LoVo (cell line): ENCODE data around the gene TEX14.
"Not testable (repeated sequence)": the region's sequence is repeated elsewhere in the genome, so short reads cannot be mapped to it uniquely, and the experiment has no call there.

Experiments used
- DNase-seq: peaks from one replicate; pipeline ENCODE4 v3.0.0-alpha.2; 2016; ENCODE audit warnings: low spot score

The TEX14 gene

GRCh38 chr17:58688521-58688920 is 3.3 kb downstream of the TEX14 start:
- no peak for DNase-seq

DNA sequence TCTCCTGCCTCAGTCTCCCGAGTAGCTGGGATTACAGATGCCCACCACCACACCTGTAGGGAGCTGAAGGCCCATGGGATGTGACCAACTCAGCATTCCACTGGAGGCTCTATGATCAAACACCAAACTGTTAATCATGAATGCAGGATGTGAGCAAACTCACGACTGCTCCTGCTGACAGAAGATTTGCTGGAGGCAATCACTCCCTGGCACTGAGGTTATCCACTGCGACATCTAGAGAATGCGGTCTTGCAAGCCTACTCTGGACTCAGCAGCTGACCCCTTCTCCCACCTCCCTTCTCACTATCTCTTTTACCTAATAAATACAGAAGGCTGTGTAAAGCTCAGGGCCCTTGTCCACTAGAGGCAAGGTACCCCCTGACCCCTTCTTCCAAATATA is 4.9 kb downstream of the TEX14 start:
- no peak for DNase-seq

DNA sequence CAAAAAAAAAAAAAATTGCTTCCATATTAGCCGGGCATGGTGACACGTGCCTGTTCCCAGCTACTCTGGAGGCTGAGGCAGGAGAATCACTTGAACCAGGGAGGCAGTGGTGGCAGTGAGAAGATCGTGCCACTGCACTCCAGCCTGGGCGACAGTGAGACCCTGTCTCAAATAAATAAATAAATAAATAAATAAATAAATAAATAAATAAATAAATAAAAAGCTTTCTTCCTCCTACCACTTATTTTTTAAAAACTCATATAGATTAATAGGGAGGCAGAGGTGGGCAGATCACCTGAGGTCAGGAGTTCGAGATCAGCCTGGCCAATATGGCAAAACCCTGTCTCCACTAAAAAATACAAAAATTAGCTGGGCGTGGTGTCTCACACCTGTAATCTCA is 7.4 kb downstream of the TEX14 start:
- DNase-seq = not testable (repeated sequence)

GRCh38 chr17:58684003-58684402 is 7.8 kb downstream of the TEX14 start:
- DNase-seq = no peak

DNA sequence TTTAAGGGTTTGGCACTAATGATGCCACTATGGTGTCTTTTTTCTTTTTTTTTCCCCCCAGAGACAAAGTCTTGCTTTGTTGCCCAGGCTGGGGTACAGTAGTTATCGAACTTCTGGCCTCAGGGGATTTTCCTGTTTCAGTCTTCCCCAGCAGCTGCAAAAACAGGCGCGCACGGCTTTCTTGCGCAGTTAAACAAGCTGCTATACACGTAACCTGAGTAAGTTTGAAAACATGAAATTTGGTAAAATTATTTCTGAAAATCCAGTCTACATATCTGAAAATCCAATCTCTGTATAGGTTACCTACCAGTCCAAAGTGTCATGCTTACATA is 11.8 kb downstream of the TEX14 start:
- no peak for DNase-seq

GRCh38 chr17:58679263-58680037 is 12.4 kb downstream of the TEX14 start:
- no peak for DNase-seq

GRCh38 chr17:58678287-58678686 is 13.6 kb downstream of the TEX14 start:
- DNase-seq = not testable (repeated sequence)

- no peak for DNase-seq
Observed at GRCh38 chr17:58677194-58677880, 14.5 kb downstream of the TEX14 start.

- no peak for DNase-seq
Observed at GRCh38 chr17:58671969-58672368, 19.9 kb downstream of the TEX14 start.

GRCh38 chr17:58669853-58670252 is 22.0 kb downstream of the TEX14 start:
- DNase-seq = no peak

- no peak for DNase-seq
Observed at GRCh38 chr17:58668598-58668935, 23.3 kb downstream of the TEX14 start.

GRCh38 chr17:58667934-58668597 is 23.8 kb downstream of the TEX14 start:
- DNase-seq = no peak

GRCh38 chr17:58666858-58667267 is 25.0 kb downstream of the TEX14 start:
- no peak for DNase-seq

GRCh38 chr17:58665946-58666857 is 25.6 kb downstream of the TEX14 start:
- no peak for DNase-seq

- no peak for DNase-seq
Observed at GRCh38 chr17:58664302-58664701, 27.5 kb downstream of the TEX14 start.

DNA sequence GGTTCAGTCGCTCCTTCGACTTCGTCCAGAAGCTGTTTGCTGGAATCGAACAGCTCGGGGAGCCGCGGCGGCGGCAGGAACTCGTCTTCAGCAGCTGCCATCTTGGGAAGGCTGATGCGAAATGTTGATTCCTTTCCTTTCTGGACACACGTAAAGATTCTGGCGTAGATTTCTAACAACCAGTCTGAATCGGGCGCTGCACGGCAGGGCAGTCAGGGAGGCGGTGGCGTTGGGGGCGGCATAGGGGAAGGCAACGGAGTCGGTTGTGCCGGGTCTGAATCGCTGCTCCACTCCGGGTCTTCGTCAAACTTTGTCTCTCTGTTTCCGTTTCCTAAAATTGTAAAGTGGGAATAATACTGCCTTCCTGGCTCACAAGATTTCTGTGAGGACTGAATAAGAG is 30.3 kb downstream of the TEX14 start:
- no peak for DNase-seq

GRCh38 chr17:58660621-58661020 is 31.2 kb downstream of the TEX14 start:
- no peak for DNase-seq

GRCh38 chr17:58659714-58660084 is 32.1 kb downstream of the TEX14 start:
- not testable (repeated sequence) for DNase-seq

GRCh38 chr17:58658804-58659713 is 32.8 kb downstream of the TEX14 start:
- DNase-seq = peak; percentile 90

DNA sequence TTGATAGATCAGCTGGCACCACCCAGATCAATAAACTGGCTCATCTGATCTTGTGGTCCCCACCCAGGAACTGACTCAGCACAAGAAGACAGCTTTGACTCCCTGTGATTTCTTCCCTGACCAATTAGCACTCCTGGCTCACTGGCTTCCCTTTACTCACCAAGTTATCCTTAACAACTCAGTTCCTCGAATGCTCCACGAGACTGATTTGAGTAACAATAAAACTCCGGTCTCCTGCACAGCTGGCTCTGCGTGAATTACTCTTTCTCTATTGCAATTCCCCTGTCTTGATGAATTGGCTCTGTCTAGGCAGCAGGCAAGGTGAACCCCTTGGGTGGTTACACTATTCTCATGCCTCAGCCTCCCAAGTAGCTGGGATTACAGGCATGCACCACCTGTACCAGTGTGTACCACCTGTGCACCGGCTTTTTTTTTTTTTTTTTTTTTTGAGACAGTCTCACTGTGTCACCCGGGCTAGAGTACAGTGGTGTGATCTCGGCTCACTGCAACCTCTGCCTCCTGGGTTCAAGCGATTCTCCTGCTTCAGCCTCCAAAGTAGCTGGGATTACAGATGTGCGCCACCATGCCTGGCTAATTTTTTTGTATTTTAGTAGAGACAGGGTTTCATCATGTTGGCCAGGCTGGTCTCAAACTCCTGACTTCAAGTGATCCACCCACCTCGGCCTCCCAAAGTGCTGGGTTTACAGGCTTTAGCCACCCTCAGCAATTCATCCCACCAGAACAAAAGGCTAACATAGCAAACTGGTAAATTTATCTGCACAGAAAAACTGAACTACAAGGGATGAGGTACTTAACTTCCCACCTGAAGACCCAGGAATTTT is 33.7 kb downstream of the TEX14 start:
- not testable (repeated sequence) for DNase-seq
